ENCODE results near the gene PLCL2.

PLCL2 gene

DNA sequence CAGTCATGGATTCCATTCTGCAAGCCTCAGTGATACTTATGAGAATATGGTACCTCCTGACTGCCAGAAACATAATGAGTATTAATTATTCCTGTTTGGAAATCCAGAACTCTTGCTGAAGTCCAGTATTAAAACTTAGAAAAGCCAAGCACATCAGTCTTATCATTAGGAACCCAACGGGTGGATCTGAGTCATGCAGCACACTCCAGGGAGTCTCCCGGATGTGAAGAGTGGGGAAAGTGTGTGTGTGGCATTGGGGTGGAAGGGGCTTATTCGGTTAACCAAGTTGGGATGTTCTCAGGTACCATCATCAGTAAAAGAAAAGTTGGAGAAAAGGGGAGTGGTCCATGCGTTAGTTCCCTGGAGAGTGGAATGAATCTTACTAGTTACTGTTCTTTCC, 181.1 kb downstream of the PLCL2 start:
- Histone ChIP-seq H3K27me3 (ENCODE audit: control insufficient read depth, low read length) (no peaks in the 10 kb centered on the region), H3K4me1 (ENCODE audit: control insufficient read depth, low read length) (peaks cover 7% of the 10 kb centered on the region; the same call in 1 of the 2 replicates), H3K4me3 (ENCODE audit: low read length) (no peak overlapping the region), H3K27ac (ENCODE audit: low read depth, low read length) (no peak overlapping the region), H3F3A (ENCODE audit: control insufficient read depth, insufficient read depth) (no peaks in the 10 kb centered on the region), H3K4me2 (ENCODE audit: low read length) (no peak overlapping the region), H3K79me2 (ENCODE audit: control insufficient read depth, low read length) (no peaks in the 10 kb centered on the region), H3K9me3 (ENCODE audit: control insufficient read depth, insufficient read depth, low read length) (no peaks in the 10 kb centered on the region), H4K20me1 (ENCODE audit: control insufficient read depth, insufficient read depth, low read depth, low read length) (no peaks in the 10 kb centered on the region), H3K36me3 (ENCODE audit: control insufficient read depth, low read length) (peaks cover 30% of the 10 kb centered on the region), H3K9me2 (replicated peaks; ENCODE audit: control insufficient read depth, low read length) (no peaks in the 10 kb centered on the region)
- TF ChIP-seq EZH2phosphoT487 (IDR thresholded peaks at IDR 0.05; ENCODE audit: borderline replicate concordance, low read length): no peak
- TF ChIP-seq, protein P1, sequence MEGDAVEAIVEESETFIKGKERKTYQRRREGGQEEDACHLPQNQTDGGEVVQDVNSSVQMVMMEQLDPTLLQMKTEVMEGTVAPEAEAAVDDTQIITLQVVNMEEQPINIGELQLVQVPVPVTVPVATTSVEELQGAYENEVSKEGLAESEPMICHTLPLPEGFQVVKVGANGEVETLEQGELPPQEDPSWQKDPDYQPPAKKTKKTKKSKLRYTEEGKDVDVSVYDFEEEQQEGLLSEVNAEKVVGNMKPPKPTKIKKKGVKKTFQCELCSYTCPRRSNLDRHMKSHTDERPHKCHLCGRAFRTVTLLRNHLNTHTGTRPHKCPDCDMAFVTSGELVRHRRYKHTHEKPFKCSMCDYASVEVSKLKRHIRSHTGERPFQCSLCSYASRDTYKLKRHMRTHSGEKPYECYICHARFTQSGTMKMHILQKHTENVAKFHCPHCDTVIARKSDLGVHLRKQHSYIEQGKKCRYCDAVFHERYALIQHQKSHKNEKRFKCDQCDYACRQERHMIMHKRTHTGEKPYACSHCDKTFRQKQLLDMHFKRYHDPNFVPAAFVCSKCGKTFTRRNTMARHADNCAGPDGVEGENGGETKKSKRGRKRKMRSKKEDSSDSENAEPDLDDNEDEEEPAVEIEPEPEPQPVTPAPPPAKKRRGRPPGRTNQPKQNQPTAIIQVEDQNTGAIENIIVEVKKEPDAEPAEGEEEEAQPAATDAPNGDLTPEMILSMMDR (IDR thresholded peaks at IDR 0.05; ENCODE audit: low read depth, low read length, poor library complexity, severe bottlenecking): no peak

DNA sequence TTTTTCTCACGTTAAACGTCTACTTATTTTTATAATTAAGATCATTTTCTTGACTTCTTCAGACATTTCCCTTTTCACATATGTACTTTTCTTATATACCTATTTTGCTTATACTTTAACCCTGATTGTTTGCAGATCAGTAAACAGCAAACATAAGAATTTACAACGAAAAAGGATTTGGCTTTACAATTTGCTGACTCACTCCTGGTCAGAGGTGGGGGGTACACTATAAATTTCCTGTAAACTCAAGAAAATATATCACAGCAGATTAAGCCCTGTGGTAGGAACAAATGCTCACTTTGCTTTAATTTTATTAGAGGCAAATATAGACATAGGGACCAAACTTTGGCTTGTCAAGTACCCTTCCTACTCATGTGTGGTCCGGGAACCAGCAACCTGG, 185.0 kb downstream of the PLCL2 start:
- Histone ChIP-seq H3K4me1 (ENCODE audit: control insufficient read depth, low read length) (peaks cover 8% of the 10 kb centered on the region; the same call in 1 of the 2 replicates), H3K27ac (ENCODE audit: low read depth, low read length) (no peak overlapping the region), H3K9me2 (replicated peaks; ENCODE audit: control insufficient read depth, low read length) (no peaks in the 10 kb centered on the region), H3K4me2 (ENCODE audit: low read length) (no peak overlapping the region), H3K9me3 (ENCODE audit: control insufficient read depth, insufficient read depth, low read length) (no peaks in the 10 kb centered on the region), H3K36me3 (ENCODE audit: control insufficient read depth, low read length) (peaks cover 45% of the 10 kb centered on the region), H3K4me3 (ENCODE audit: low read length) (no peak overlapping the region), H3K79me2 (ENCODE audit: control insufficient read depth, low read length) (no peaks in the 10 kb centered on the region), H3K27me3 (ENCODE audit: control insufficient read depth, low read length) (no peaks in the 10 kb centered on the region), H4K20me1 (ENCODE audit: control insufficient read depth, insufficient read depth, low read depth, low read length) (no peaks in the 10 kb centered on the region), H3F3A (ENCODE audit: control insufficient read depth, insufficient read depth) (no peaks in the 10 kb centered on the region)
- TF ChIP-seq, protein P1 (IDR thresholded peaks at IDR 0.05; ENCODE audit: low read depth, low read length, poor library complexity, severe bottlenecking): no peak
- TF ChIP-seq EZH2phosphoT487 (IDR thresholded peaks at IDR 0.05; ENCODE audit: borderline replicate concordance, low read length): no peak

DNA sequence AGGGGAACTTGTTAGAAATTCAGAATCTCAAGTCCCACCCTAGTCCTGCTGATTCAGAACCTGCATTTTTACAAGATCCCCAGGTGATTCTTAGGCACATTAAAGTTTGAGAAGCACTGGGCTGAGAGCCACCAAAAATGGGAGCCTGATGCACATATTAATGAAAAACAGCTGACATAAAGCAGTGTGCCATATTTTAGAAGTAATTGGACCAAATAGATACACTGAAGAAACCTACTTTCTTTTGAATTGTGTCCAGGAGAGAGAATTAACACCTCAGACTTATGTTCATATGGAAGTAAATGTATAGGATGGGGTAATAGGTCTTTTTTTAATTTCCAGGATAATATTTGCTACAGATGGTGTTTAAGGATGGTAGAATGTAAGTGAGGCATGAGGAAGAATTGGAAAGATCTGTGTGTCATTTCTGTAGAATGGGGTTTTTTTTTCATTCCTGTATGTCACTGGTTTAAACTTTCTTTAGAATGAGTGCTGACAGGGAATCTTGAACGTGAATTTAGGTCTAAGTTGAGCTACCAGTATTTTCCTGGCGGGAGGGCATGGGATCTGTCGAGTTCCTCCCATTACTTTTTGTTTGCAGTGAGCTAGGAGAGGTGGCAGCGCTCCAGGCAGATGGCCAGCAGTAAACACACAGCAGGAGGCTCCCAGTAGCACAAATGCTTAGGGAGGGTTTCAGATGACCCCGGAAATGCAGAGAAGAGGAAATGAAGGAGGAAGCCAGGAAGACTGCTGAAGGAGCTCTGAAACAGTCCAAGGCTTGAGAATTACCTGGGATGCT, 185.6 kb downstream of the PLCL2 start:
- TF ChIP-seq EZH2phosphoT487 (IDR thresholded peaks at IDR 0.05; ENCODE audit: borderline replicate concordance, low read length): no peak
- TF ChIP-seq, protein P1 (IDR thresholded peaks at IDR 0.05; ENCODE audit: low read depth, low read length, poor library complexity, severe bottlenecking): no peak
- H3K4me3 ChIP-seq (ENCODE audit: low read length): no peak overlapping the region
- no peak overlapping the region for H3K4me2 ChIP-seq (ENCODE audit: low read length)
- H3K79me2 ChIP-seq (ENCODE audit: control insufficient read depth, low read length): no peaks in the 10 kb centered on the region
- H3K27ac ChIP-seq (ENCODE audit: low read depth, low read length): no peak overlapping the region
- no peaks in the 10 kb centered on the region for H4K20me1 ChIP-seq (ENCODE audit: control insufficient read depth, insufficient read depth, low read depth, low read length)
- no peaks in the 10 kb centered on the region for H3K27me3 ChIP-seq (ENCODE audit: control insufficient read depth, low read length)
- peaks cover 8% of the 10 kb centered on the region; the same call in 1 of the 2 replicates for H3K4me1 ChIP-seq (ENCODE audit: control insufficient read depth, low read length)
- H3K36me3 ChIP-seq (ENCODE audit: control insufficient read depth, low read length): peaks cover 50% of the 10 kb centered on the region
- H3K9me2 ChIP-seq (replicated peaks; ENCODE audit: control insufficient read depth, low read length): no peaks in the 10 kb centered on the region
- no peaks in the 10 kb centered on the region for H3K9me3 ChIP-seq (ENCODE audit: control insufficient read depth, insufficient read depth, low read length)
- H3F3A ChIP-seq (ENCODE audit: control insufficient read depth, insufficient read depth): no peaks in the 10 kb centered on the region
